ENCODE results near the gene TMC7. TPM values are rescaled to one million over a fixed set of nuclear protein-coding genes. Genes with fewer than 3 reads are reported as not detected.

TMC7 gene
- total and polyA plus RNA-seq, 4 donors = 1.5 to 7.0 (median 3.0) TPM

DNA sequence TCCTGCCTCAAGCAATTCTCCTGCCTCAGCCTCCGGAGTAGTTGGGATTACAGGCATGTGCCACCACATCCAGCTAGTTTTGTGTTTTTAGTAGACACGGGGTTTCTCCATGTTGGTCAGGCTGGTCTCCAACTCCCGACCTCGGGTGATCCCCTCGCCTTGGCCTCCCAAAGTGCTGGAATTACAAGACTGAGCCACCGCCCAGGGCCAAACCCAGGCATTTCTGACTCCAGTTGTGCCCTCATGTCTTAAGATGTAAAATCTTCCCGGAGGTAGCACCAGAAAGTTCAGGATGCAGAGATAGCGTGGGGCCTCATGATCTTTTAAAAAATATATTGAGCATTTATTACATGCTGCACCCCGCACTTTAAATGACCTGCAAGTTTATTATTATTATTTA, 44.7 kb upstream of the TMC7 start:
- DNase-seq = no peak
- Histone ChIP-seq H3K27me3 (ENCODE audit: control insufficient read depth in 3 of 3, insufficient read depth in 3 of 3, low read length in 2 of 3) (peaks cover 0 to 2% (median 0%) of the 10 kb centered on the region in 3 donors), H3K27ac (ENCODE audit: low read depth in 1 of 2, low read length in 1 of 2) (no peak overlapping the region), H3K4me1 (ENCODE audit: control insufficient read depth in 5 of 5, insufficient read depth in 5 of 5, low read length in 5 of 5) (peaks cover 0 to 4% (median 0%) of the 10 kb centered on the region in 5 donors), H3K4me3 (no peak overlapping the region), H3K36me3 (ENCODE audit: control insufficient read depth in 4 of 4, insufficient read depth in 4 of 4, low read length in 4 of 4) (no peaks in the 10 kb centered on the region), H3K9ac (ENCODE audit: insufficient read depth in 1 of 2, low read length in 2 of 2) (no peak overlapping the region), H3K9me3 (ENCODE audit: control insufficient read depth in 4 of 4, insufficient read depth in 3 of 4, low read length in 3 of 4) (no peaks in the 10 kb centered on the region)
- 95 to 98% methylated on average over 9 of the region's 9 CpGs for WGBS, 2 donors
- no peak for ATAC-seq (ENCODE audit: insufficient read depth, low FRiP score)
- TF ChIP-seq, protein P1, sequence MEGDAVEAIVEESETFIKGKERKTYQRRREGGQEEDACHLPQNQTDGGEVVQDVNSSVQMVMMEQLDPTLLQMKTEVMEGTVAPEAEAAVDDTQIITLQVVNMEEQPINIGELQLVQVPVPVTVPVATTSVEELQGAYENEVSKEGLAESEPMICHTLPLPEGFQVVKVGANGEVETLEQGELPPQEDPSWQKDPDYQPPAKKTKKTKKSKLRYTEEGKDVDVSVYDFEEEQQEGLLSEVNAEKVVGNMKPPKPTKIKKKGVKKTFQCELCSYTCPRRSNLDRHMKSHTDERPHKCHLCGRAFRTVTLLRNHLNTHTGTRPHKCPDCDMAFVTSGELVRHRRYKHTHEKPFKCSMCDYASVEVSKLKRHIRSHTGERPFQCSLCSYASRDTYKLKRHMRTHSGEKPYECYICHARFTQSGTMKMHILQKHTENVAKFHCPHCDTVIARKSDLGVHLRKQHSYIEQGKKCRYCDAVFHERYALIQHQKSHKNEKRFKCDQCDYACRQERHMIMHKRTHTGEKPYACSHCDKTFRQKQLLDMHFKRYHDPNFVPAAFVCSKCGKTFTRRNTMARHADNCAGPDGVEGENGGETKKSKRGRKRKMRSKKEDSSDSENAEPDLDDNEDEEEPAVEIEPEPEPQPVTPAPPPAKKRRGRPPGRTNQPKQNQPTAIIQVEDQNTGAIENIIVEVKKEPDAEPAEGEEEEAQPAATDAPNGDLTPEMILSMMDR (IDR thresholded peaks at IDR 0.05; ENCODE audit: control extremely low read depth, extremely low read depth) = no peak

DNA sequence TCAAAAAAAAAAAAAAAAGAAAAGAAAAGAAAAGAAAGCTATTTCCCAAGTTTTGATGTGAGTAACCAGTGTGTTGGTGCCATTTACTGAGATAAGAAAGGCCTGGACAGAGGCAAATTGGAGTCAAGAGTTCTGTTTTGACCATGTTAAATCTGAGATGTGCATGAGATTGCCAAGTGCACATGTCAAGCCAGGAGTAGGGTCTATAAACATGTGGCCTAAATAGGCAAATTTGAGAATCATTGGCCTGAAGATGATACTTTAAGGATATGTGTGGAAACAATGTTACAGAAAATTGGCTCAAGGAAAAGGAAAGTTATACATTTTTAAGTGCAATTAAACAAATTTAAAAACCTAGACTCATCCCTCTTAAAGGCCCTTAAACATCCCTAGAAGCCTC, 42.3 kb upstream of the TMC7 start:
- TF ChIP-seq, protein P1 (IDR thresholded peaks at IDR 0.05; ENCODE audit: control extremely low read depth, extremely low read depth) = no peak

DNA sequence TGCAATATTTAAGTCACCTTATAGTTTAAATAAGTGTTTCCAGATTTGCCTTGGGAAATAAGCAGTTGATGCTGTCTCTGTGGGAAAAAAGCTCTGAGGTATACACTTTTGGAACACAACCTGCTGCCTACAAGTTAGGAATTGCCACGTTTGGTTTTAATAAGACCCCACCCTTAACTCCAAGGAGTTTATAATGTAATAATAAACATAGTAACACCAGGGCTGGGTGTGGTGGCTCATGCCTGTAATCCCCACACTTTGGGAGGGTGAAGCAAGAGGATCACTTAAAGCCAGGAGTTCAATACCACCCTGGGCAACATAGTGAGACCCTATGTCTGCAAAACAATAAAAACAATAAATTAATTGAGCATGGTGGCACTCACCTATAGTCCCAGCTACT, 41.7 kb upstream of the TMC7 start:
- Histone ChIP-seq H3K4me1 (ENCODE audit: control insufficient read depth in 5 of 5, insufficient read depth in 5 of 5, low read length in 5 of 5) (no peaks in the 10 kb centered on the region), H3K27me3 (ENCODE audit: control insufficient read depth in 3 of 3, insufficient read depth in 3 of 3, low read length in 2 of 3) (peaks cover 0 to 2% (median 0%) of the 10 kb centered on the region in 3 donors), H3K27ac (ENCODE audit: low read depth in 1 of 2, low read length in 1 of 2) (no peak overlapping the region), H3K36me3 (ENCODE audit: control insufficient read depth in 4 of 4, insufficient read depth in 4 of 4, low read length in 4 of 4) (no peaks in the 10 kb centered on the region), H3K9ac (ENCODE audit: insufficient read depth in 1 of 2, low read length in 2 of 2) (no peak overlapping the region), H3K4me3 (no peak overlapping the region), H3K9me3 (ENCODE audit: control insufficient read depth in 4 of 4, insufficient read depth in 3 of 4, low read length in 3 of 4) (no peaks in the 10 kb centered on the region)
- DNase-seq (no peak), ATAC-seq (ENCODE audit: insufficient read depth, low FRiP score) (no peak)
- TF ChIP-seq, protein P1 (IDR thresholded peaks at IDR 0.05; ENCODE audit: control extremely low read depth, extremely low read depth) = no peak
- WGBS, 2 donors = 57 to 61% methylated on average over 1 of the region's 1 CpG

More for the DNA sequence above, 42.3 kb upstream of the TMC7 start:
- Histone ChIP-seq H3K27me3 (ENCODE audit: control insufficient read depth in 3 of 3, insufficient read depth in 3 of 3, low read length in 2 of 3) (peaks cover 0 to 2% (median 0%) of the 10 kb centered on the region in 3 donors), H3K9ac (ENCODE audit: insufficient read depth in 1 of 2, low read length in 2 of 2) (no peak overlapping the region), H3K36me3 (ENCODE audit: control insufficient read depth in 4 of 4, insufficient read depth in 4 of 4, low read length in 4 of 4) (no peaks in the 10 kb centered on the region), H3K4me1 (ENCODE audit: control insufficient read depth in 5 of 5, insufficient read depth in 5 of 5, low read length in 5 of 5) (peaks cover 0 to 4% (median 0%) of the 10 kb centered on the region in 5 donors), H3K9me3 (ENCODE audit: control insufficient read depth in 4 of 4, insufficient read depth in 3 of 4, low read length in 3 of 4) (no peaks in the 10 kb centered on the region), H3K4me3 (no peak overlapping the region), H3K27ac (ENCODE audit: low read depth in 1 of 2, low read length in 1 of 2) (no peak overlapping the region)
- ATAC-seq (ENCODE audit: insufficient read depth, low FRiP score) (no peak), DNase-seq (no peak)

DNA sequence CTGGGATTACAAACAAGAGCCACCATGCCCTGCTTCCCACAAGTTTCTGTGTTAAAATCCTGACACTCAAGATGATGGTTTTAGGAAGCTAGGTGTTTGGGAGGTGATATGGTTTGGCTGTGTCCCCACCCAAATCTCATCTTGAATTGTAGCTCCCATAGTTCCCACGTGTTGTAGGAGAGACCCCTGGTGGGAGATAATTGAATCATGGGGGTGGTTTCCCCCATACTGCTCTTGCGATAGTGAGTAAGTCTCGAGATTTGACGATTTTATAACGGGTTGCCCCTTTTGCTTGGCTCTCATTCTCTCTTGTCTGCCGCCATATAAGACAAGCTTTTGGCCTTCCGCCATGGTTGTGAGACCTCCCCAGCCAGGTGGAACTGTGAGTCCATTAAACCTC, 40.3 kb upstream of the TMC7 start:
- 89 to 91% methylated on average over 7 of the region's 7 CpGs for WGBS, 2 donors
- ATAC-seq (ENCODE audit: insufficient read depth, low FRiP score) (no peak), DNase-seq (no peak)
- H3K27ac ChIP-seq (ENCODE audit: low read depth in 1 of 2, low read length in 1 of 2) = no peak overlapping the region
- no peaks in the 10 kb centered on the region for H3K9me3 ChIP-seq (ENCODE audit: control insufficient read depth in 4 of 4, insufficient read depth in 3 of 4, low read length in 3 of 4)
- H3K4me1 ChIP-seq (ENCODE audit: control insufficient read depth in 5 of 5, insufficient read depth in 5 of 5, low read length in 5 of 5) = no peaks in the 10 kb centered on the region
- H3K27me3 ChIP-seq (ENCODE audit: control insufficient read depth in 3 of 3, insufficient read depth in 3 of 3, low read length in 2 of 3) = no peaks in the 10 kb centered on the region
- TF ChIP-seq, protein P1 (IDR thresholded peaks at IDR 0.05; ENCODE audit: control extremely low read depth, extremely low read depth) = no peak
- H3K9ac ChIP-seq (ENCODE audit: insufficient read depth in 1 of 2, low read length in 2 of 2) = no peak overlapping the region
- H3K36me3 ChIP-seq (ENCODE audit: control insufficient read depth in 4 of 4, insufficient read depth in 4 of 4, low read length in 4 of 4) = no peaks in the 10 kb centered on the region
- no peak overlapping the region for H3K4me3 ChIP-seq
